COR-L47 (cell line): ENCODE data around the gene NRG3.
"Not testable (repeated sequence)": the region's sequence is repeated elsewhere in the genome, so short reads cannot be mapped to it uniquely, and the experiment has no call there.

Experiments
- DNase-seq: peaks from one replicate; lab custom pipeline; 2025; lab: John Stamatoyannopoulos, UW

NRG3 gene

GRCh38 chr10:81959016-81959415 lies 84.0 kb downstream of the NRG3 start:
- no peak for DNase-seq

- DNase-seq: no peak
Observed at GRCh38 chr10:81961451-81962184, 86.6 kb downstream of the NRG3 start.

- DNase-seq: no peak
Observed at GRCh38 chr10:81963606-81964005, 88.6 kb downstream of the NRG3 start.

- no peak for DNase-seq
Observed at GRCh38 chr10:81967716-81968115, 92.7 kb downstream of the NRG3 start.

- DNase-seq: no peak
Observed at GRCh38 chr10:81969136-81969535, 94.1 kb downstream of the NRG3 start.

- DNase-seq: no peak
Observed at GRCh38 chr10:81978238-81978637, 103.2 kb downstream of the NRG3 start.

GRCh38 chr10:81981724-81982123 lies 106.7 kb downstream of the NRG3 start:
- DNase-seq: no peak

- DNase-seq: no peak
Observed at GRCh38 chr10:81984428-81984827, 109.4 kb downstream of the NRG3 start.

GRCh38 chr10:81995254-81995653 lies 120.3 kb downstream of the NRG3 start:
- no peak for DNase-seq

- no peak for DNase-seq
Observed at GRCh38 chr10:81996927-81997326, 121.9 kb downstream of the NRG3 start.

- no peak for DNase-seq
Observed at GRCh38 chr10:82020999-82021398, 146.0 kb downstream of the NRG3 start.

GRCh38 chr10:82027711-82028110 lies 152.7 kb downstream of the NRG3 start:
- no peak for DNase-seq

- no peak for DNase-seq
Observed at GRCh38 chr10:82037076-82037475, 162.1 kb downstream of the NRG3 start.

GRCh38 chr10:82038587-82038986 lies 163.6 kb downstream of the NRG3 start:
- DNase-seq: no peak

- DNase-seq: no peak
Observed at GRCh38 chr10:82040336-82040735, 165.3 kb downstream of the NRG3 start.

GRCh38 chr10:82041018-82041417 lies 166.0 kb downstream of the NRG3 start:
- DNase-seq: no peak

- no peak for DNase-seq
Observed at GRCh38 chr10:82056391-82056790, 181.4 kb downstream of the NRG3 start.

GRCh38 chr10:82067192-82067591 lies 192.2 kb downstream of the NRG3 start:
- DNase-seq: not testable (repeated sequence)

GRCh38 chr10:82068501-82068900 lies 193.5 kb downstream of the NRG3 start:
- DNase-seq: no peak

GRCh38 chr10:82071231-82071630 lies 196.2 kb downstream of the NRG3 start:
- DNase-seq: no peak

- no peak for DNase-seq
Observed at GRCh38 chr10:82072124-82072523, 197.1 kb downstream of the NRG3 start.

GRCh38 chr10:82075605-82076004 lies 200.6 kb downstream of the NRG3 start:
- DNase-seq: no peak

GRCh38 chr10:82084496-82084895 lies 209.5 kb downstream of the NRG3 start:
- DNase-seq: no peak

GRCh38 chr10:82084904-82085303 lies 209.9 kb downstream of the NRG3 start:
- DNase-seq: no peak
